NOMO-1 treated with DMSO at 0.1 percent for 48 hours (cell line): ENCODE measurements around the gene DPEP1.
"Not testable (repeated sequence)": the region's sequence is repeated elsewhere in the genome, so short reads cannot be mapped to it uniquely, and the experiment has no call there.

Source experiments
- DNase-seq: peaks from one replicate; lab custom pipeline; 2025; ENCODE audit not compliant: unreplicated experiment; lab: John Stamatoyannopoulos, UW

The DPEP1 gene

DNA sequence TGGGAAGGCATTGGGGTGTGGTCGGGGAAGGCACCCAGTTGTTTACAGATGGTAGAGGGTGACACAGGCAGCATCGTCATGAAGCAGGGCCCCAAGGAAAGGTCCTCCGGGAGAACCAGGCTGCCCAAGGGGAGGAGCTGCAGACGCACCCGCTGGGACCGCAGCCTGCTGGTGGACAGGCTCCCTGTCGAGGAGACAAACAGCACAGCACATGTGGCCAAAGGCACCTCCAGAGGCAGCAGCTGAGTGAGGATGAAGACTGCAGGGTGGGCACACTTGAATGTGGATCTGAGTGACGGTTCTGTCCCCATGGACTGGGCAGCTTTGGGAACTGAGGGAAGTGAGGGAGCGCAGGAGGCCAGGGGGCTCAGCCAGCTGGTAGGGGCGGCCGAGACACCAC is 31.7 kb downstream of the DPEP1 start:
- no peak for DNase-seq

DNA sequence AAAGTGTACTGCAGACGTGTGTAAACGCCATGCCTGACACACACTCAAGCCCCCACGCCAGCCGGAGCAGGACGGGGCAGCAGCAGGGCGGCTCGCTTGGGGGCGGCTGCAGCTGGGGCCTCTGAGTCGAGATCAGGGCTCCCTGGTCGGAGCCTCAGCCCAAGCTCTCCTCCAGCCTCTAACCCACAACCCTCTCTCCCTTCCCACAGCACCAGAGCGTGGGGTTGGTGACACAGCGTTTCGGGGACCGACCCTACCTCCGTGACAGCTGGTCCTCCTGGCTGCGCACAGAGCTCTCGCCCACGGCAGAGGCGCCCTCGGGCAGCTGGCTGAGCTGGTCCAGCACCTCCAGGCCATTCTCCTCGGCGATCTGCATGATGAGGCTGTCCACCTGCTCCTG is 32.8 kb downstream of the DPEP1 start:
- DNase-seq = no peak

DNA sequence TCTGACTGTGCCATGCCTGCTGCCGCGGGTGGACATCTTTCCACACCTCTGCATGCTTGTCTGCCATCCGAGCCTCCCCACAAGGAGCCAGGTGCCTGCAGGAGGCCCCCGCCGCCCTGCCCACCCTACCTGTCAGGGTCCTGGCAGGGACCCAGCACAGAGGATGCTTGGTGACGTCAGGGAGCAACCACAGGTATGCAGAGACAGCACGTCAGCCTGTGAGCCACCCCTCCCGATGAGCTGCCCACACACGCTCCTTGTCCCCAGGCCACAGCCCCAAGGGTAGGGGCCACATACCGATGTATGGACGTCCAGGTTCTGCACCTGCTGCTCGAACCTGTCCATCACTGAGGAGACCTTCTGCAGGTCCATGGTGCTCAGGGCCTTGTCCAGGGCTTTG is 33.5 kb downstream of the DPEP1 start:
- DNase-seq = no peak

DNA sequence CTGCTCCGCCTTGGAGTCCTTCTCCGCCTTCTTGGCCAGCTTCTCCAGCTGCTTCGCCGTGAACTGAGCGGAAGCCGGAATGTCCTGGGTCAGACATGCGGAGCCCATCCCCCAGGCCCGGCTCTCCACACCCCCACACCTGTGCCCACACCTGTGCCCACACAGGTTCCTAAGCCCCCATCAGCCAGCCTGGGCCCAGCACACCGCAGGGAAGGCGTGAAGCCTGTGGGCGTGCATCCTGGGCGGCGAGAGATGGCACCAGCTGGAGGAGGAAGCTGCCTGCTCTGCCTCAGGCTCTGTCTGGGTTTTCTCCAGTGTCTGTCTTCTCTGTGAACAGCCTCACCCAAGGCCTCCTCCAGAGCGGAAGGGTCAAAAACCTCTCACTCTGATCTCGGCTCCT is 38.1 kb downstream of the DPEP1 start:
- DNase-seq = no peak

DNA sequence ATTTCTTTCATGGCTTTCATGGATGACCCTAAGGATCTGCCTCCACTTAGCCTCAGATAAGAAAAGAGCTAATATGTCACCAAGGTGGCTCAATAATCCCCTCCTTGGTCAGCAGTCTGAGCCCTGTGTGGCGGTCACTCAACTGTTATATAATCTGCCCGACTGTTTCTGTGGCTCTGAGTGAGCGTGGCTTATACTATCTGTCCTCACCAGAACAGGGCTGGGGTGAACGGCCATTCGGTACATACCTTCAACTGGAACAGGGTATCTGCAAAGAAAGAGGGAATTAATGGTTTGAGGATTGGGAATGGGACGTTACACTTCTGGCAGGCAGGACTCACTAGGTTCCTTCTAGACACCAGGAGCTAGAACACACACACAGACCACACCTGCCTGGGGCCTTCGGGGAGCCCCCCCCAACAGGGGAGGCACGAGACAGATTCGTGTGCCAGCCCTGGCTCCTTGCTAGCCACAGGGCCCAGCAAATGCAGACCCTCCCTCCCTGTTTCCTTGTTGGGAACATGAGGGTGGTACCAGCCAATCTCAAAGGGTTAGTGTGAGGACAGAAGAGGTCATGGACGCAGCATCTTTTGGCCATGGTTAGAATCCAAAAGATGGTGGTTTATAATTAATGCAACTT is 40.3 kb downstream of the DPEP1 start:
- no peak for DNase-seq

DNA sequence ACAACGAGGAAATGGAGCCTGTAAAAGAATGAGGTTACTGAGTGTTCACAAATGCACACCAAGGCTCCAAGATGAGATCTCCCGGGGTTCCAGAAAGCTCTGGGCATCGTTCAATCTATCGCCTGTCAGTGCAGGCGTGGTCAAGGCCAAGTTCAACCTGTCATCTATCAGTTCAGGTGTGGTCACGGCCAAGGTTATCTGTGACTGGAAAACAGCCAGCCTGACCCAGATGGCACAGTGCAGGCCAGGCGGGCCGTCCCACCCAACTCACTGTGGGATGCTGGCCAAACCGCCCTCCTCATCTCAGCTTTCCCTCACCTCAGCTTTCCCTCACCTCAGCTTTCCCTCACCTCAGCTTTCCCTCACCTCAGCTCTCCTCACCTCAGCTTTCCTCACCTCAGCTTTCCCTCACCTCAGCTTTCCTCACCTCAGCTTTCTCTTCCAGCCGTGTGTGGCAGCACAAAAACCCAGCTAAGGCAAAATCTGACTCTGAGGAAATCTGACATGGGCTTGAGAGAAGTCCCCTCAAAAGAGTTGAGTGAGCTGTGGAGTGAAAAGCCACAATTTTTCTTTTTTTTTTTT is 41.7 kb downstream of the DPEP1 start:
- no peak for DNase-seq

DNA sequence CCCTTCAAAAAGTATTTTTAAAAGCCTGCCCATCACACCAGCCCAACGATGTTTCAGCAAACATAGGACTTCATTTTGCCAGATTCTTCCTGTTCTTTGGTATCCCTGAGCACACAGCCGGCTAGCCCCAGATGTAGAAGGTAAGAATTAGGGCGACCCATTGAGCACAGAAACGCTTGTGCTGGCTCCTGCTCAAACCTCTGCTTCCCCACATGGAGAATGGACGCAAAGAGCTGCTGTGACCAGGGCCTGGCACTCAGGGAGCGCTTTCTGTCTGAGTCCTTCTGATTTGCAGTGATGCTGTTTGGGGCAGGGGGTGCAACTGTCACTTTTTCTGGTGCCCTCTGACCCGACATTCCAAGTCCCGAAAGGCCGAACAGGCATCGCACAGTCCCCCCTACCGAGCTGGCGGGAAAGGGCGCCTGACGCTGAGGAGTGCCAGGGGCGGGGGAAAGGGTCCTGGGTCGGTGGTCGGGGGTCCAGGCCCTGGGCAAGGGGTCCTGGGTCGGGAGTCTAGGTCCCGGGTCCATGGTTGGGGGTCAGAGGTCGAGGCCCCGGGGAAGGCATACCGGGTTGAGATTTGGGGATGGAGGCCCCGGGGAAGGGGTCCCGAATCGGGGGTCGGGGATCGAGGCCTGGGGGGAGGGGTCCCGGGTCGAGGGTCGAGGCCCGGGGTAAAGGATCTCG is 43.1 kb downstream of the DPEP1 start:
- no peak for DNase-seq

DNA sequence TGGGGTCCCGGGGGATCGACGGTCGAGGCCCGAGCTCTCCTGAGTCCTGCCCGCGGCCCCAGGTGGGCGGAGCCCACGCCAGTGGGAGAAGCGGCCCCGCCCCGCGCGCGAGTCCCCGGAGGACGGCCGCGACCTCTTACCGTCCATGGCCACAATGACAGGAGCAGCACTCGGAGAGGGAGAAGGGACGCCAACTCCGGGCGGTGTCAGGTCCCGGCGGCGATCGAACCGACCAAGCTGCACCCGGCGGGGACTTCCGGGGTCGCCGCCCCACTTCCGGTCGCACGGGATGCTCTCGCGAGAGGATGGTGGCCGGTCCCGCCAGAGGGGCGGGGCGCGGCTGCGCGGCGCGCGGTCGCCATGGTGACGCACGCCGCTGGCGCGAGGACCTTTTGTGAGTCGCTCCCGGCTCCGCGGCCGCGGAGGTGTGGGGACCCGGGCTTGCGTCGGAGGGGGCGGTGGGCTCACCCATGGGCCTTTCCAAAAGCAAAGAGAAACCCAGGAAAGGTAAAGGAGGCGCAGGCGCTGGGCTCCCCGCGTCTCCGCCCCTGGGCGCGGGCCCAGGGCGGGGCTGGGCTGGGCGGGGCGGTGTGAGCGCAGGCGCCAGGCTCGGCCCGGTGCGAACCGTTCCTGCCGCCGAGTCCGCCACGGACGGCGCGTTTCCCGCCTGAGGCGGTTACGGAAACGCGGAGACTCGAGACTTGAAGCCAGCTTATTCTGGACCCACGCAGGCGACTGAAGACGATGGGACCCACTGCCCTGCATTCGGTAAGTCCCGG is 44.2 kb downstream of the DPEP1 start, which contains the start of the genes CHMP1A and SPATA33:
Gene CHMP1A, minus strand, starts transcription at position 267 of the 779 bp plus-strand sequence. Its CDS starts 120 bp downstream, at position 147.
Gene SPATA33, plus strand, starts transcription at position 395 of the 779 bp plus-strand sequence. Its CDS starts 76 bp downstream, at position 471.
- DNase-seq = peak; percentile 68

DNA sequence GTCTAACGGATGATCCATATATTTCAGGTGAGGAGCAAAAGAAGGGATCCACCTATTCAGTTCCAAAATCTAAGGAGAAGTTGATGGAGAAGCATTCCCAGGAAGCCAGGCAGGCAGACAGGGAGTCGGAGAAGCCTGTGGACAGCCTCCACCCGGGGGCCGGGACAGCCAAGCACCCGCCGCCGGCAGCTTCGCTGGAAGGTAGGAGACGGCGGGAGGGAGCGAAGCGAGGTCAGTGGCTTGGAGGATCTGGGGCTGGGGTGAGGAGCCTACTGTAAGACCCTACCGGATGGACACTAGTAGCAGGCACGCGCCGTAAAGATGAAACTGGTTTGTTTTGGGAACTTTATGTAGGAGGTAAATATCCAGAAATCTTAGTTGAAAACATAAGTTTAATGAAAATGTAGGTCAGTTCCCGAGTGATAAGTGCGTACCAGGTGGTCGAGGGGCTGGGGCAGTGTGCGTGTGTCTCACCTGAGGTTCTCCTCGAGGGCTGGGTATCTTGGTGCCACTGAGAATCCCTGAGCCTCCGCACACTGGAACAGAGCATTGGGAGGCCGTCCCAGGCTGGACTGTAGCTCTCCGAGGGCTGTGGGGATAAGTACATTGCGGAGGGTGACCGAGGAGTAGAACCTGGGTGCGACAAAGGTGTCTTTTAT is 44.9 kb downstream of the DPEP1 start:
- peak; percentile 8 for DNase-seq

DNA sequence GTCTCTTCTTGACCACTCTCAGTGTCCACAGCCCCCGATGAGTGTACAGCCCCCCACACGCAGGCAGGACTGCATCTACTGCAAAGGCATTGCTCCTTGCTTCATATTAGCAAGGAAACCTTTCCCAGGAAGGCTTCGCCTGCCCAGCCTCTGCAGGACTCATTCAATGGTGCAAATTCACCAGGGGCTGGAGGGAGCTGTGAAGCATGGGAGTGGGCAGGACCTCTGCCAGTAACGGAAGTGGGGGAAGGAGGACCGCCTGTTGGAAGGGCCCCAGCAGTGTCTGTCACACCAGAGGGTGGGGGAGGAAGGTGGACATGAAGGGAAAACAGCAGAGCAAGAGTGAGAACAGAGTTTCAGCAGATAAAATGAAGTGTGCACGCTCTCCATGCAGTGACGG is 46.7 kb downstream of the DPEP1 start:
- DNase-seq = no peak

DNA sequence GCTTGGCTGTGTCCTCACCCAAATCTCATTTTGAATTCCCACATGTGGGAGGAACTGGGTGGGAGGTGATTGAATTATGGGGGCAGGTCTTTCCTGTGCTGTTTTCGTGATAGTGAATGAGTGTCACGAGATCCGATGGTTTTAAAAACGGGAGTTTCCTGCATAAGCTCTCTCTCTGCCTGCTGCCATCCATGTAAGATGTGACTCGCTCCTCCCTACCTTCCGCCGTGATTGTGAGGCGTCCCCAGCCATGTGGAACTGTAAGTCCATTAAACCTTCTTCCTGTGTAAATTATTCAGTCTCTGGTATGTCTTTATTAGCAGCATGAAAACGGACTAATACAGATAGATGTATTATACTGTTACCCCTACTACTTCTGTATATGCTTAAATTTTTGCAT is 47.8 kb downstream of the DPEP1 start:
- DNase-seq = no peak

DNA sequence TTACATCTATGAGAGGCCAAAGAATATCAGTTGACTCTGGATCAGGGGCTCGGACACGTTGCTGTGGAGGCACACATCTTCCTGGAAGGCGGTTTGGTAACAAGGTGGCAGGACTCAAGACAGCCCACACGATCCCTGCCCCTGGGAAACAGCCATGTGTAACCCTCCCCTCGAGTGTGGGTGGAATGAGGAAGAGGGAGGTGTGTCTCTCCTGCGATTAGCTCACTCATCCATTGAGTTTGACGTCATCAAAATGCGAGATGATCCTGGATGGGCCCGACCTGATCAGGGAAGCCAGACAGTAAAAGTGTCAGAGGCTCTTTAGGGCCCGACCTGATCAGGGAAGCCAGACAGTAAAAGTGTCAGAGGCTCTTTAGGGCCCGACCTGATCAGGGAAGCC is 50.8 kb downstream of the DPEP1 start:
- not testable (repeated sequence) for DNase-seq

DNA sequence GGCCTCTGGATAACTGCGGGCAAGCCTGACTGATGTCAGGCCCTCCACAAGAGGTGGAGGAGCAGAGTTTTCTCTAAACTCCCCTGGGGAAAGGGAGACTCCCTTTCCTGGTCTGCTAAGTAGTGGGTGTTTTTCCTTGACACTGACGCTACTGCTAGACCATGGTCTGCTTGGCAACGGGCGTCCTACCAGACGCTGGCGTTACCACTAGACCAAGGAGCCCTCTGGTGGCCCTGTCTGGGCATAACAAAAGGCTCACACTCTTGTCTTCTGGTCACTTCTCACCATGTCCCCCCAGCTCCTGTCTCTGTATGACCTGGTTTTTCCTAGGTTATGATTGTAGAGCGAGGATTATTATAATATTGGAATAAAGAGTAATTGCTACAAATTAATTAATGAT is 53.6 kb downstream of the DPEP1 start:
- DNase-seq = peak; percentile 9

DNA sequence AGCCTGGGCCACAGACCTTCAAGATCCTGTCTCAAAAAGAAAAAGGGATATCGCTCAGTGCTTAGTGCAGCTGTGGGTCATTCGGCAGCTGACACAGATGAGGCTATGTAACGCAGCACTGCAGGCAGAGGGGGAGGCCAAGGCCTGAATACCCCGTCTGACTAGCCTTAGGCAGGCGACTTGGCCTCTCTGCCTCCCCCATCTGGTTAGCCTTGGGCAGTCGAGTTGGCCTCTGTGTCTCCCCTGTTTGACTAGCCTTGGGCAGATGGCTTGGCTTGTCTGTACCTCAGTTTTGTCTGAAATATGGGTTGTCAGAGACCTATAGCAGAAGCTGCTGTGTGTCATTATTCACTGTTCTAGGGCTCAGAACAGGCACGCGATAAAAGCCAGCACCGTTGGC is 54.2 kb downstream of the DPEP1 start:
- DNase-seq = no peak

DNA sequence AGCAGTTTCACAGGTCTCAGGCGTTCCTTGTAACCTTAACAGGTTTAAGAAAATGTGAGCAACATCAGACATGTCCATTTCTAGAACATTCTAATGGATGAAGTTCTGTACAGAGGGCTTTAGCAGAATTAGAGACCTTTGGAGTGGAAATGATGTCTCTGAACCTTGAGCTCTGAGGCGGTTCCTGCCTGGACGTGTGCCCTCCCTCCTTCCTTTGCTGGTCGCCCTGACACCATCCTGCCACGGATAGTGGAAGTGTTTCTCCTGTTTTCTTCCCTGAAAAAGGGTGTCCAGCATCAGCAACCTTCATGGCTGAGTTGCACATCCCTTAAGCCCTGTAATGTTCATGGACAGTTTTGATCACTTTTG is 55.3 kb downstream of the DPEP1 start:
- no peak for DNase-seq

DNA sequence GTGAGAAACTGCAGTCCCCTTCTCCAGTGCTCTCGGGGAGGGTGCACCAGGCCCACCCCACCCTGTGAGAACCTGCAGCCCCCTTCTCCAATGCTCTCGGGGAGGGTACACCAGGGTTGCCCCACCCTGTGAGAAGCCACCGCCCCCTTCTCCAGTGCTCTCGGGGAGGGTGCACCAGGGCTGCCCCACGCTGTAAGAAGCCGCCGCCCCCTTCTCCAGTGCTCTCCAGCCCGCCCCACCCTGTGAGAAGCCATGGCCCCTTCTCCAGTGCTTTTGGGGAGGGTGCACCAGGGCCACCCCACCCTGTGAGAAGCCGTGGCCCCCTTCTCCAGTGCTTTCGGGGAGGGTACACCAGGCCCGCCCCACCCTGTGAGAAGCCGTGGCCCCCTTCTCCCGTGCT is 56.3 kb downstream of the DPEP1 start:
- DNase-seq = no peak

DNA sequence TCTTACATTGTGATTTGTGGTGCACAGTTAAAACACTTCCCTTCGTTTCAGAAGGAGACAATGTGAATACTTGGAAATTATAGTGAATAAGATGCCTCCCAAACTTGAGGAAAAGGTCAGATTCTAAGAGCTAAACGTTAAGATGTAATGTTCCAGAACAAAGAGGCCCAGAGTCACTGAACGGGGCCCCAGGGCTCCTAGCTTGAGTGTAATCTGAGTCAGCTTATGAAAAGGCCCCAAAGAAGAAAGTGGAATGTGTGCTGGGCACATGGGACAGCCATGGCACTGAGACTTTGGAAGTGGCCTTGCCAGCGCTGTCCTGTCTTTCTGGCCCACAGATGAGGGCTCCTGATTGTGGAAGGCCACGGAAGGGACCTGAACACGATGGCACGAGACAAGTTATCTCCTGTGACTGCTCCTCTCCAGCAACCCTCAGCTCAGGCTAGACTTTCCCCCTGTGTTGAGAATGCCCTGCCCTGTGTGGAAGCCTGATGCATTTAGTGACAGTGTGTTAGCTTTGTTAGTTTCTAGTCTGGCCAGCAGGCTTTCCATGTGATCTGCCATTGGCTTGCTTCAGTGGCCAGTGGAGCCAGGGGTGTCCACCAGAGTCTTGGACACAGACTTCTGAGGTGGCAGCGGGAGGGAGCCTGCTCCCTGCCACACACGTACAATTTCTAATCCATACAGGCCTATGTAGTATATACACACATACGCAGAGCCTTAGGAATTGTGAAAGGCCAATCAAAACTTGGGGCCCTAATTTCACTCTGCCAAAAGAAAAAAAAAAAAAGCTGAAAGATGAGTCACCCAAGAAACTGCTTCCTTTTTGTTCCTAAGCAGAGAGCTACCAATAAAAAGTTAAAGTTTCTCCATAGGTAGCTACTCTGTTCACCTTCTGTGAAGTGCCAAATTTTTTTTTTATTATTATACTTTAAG is 57.3 kb downstream of the DPEP1 start:
- DNase-seq = peak; percentile 79

DNA sequence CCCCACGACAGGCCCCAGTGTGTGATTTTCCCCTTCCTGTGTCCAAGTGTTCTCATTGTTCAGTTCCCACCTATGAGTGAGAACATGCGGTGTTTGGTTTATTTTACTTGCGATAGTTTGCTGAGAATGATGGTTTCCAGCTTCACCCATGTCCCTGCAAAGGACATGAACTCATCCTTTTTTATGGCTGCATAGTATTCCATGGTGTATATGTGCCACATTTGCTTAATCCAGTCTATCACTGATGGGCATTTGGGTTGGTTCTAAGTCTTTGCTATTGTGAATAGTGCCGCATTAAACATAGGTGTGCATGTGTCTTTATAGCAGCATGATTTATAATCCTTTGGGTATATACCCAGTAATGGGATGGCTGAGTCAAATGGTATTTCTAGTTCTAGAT is 58.1 kb downstream of the DPEP1 start:
- DNase-seq = not testable (repeated sequence)

DNA sequence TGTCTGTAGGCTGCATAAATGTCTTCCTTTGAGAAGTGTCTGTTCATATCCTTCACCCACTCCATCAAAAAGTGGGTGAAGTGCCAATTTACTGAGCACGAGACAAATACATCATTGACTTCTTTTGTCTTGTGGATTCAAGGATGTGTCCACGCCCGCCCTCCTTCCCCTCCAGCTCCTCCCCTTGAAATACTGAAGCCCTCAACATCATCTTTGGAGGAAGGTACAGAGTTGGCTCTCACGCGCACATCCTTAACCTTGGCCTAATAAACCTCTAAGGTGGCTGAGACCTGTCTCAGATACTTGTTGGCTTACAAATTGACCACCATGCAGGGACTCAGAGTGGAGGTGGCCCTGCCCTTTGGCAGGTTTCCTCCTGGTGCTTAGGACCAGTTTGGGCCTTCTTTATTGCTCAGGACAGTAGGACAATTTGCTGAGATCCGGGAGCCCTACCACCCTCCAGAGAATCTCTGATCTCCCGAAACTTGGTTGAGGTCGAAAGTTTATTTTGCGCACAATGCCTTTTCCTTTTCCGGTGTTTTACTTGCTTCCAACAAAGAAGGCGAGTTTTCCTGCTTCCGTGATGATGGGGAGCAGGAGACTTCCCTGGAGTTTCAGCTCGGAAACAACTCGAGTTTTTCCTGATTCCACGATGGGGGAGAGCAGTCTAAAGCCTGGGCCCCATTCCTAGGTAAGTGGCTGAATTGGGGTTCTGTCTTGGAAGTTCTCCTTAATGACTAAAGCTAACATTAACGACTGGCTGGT is 58.9 kb downstream of the DPEP1 start:
- DNase-seq = no peak
